Calu3 (cell line): Measurements from ENCODE around the gene TDRD15. TPM values are rescaled to one million over a fixed set of nuclear protein-coding genes. Genes with fewer than 3 reads are reported as not detected.
A peak's percentile ranks its signal among the peaks of the same experiment; 100 is the strongest.
"Not testable (repeated sequence)": the region's sequence is repeated elsewhere in the genome, so short reads cannot be mapped to it uniquely, and the experiment has no call there.

Experiments
- BruUV-seq: library from RNA; stranded (reverse); fragments of 400-500 nt; replicated peaks from 2 replicates; lab custom pipeline; 2021; lab: Mats Ljungman, UMichigan
- CTCF ChIA-PET: fragments of 300-600 bp; sonication (Branson Sonifier 250); formaldehyde crosslinking; loops from one replicate; lab custom pipeline; 2022; ENCODE audit warnings: antibody characterized with exemption; lab: Charles Lee
- DNase-seq: peaks from one replicate; pipeline ENCODE4 v3.0.0; 2022
- H3K27ac Mint-ChIP-seq: one replicate; pipeline ENCODE4 v1.8.0; 2022; ENCODE audit warnings: mixed read lengths; ENCODE audit not compliant: unreplicated experiment
- H3K27me3 Mint-ChIP-seq: one replicate; pipeline ENCODE4 v1.8.0; 2022; ENCODE audit warnings: mixed read lengths; ENCODE audit not compliant: unreplicated experiment
- H3K36me3 Mint-ChIP-seq: one replicate; pipeline ENCODE4 v1.8.0; 2022; ENCODE audit warnings: mild to moderate bottlenecking, moderate library complexity, mixed read lengths; ENCODE audit not compliant: insufficient read depth, unreplicated experiment
- H3K4me1 Mint-ChIP-seq: one replicate; pipeline ENCODE4 v1.8.0; 2022; ENCODE audit warnings: mild to moderate bottlenecking, low read depth, mixed read lengths; ENCODE audit not compliant: unreplicated experiment
- H3K4me3 Mint-ChIP-seq: one replicate; pipeline ENCODE4 v1.8.0; 2022; ENCODE audit warnings: mild to moderate bottlenecking, low read depth, moderate library complexity, mixed read lengths; ENCODE audit not compliant: unreplicated experiment
- H3K9me3 Mint-ChIP-seq: one replicate; pipeline ENCODE4 v1.8.0; 2022; ENCODE audit warnings: low read depth, mixed read lengths; ENCODE audit not compliant: unreplicated experiment
- intact Hi-C: fragments of 100-400 bp; cut with micrococcal nuclease; formaldehyde crosslinking; loops from one replicate; pipeline ENCODE4 v1.10.0; 2022; ENCODE audit not compliant: unreplicated experiment
- total RNA-seq: library from RNA; stranded (reverse); gene quantifications from 2 replicates; pipeline ENCODE4 v1.2.3, GENCODE V29; 2022
- TF ChIP-seq, protein P1 (sequence below): fragments of 200-600 bp; IDR thresholded peaks from one replicate; pipeline ENCODE4 v1.8.0; 2022; ENCODE audit warnings: antibody characterized with exemption; ENCODE audit not compliant: unreplicated experiment

TDRD15 gene
- total RNA-seq, 1 experiment from 2014 or later, result not detected

DNA sequence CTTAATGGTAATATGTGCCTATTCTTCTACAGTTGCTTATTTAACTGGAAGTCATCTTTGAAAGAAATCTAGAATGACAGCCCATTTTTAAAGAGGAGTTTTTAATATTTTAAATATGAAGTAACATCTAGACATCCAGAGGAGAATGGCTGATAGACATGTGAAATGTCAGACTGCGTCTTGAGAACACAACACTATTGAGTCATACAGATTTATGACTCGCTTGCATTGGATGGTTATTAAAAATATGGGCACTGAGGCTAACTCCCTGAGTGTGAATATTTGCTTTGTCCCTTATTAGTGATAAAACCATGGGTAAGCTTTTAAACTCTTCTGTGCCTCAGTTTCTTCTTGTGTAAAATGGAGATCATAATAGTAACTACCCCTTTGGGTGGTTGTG is 22.9 kb downstream of the TDRD15 start:
- Mint-ChIP-seq H3K36me3 (no peaks in the 10 kb centered on the region), H3K4me3 (no peak overlapping the region), H3K27ac (no peak overlapping the region), H3K27me3 (no peaks in the 10 kb centered on the region), H3K4me1 (no peaks in the 10 kb centered on the region), H3K9me3 (no peaks in the 10 kb centered on the region)
- BruUV-seq, result no TSS peak
- no peak for DNase-seq
- intact Hi-C loops, result no loop called here
- TF ChIP-seq, protein P1, sequence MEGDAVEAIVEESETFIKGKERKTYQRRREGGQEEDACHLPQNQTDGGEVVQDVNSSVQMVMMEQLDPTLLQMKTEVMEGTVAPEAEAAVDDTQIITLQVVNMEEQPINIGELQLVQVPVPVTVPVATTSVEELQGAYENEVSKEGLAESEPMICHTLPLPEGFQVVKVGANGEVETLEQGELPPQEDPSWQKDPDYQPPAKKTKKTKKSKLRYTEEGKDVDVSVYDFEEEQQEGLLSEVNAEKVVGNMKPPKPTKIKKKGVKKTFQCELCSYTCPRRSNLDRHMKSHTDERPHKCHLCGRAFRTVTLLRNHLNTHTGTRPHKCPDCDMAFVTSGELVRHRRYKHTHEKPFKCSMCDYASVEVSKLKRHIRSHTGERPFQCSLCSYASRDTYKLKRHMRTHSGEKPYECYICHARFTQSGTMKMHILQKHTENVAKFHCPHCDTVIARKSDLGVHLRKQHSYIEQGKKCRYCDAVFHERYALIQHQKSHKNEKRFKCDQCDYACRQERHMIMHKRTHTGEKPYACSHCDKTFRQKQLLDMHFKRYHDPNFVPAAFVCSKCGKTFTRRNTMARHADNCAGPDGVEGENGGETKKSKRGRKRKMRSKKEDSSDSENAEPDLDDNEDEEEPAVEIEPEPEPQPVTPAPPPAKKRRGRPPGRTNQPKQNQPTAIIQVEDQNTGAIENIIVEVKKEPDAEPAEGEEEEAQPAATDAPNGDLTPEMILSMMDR, result no peak
- CTCF ChIA-PET, result no interaction called here

GRCh38 chr2:21148718-21149117 is 24.9 kb downstream of the TDRD15 start:
- no peak for DNase-seq
- H3K27me3 Mint-ChIP-seq, result no peaks in the 10 kb centered on the region
- BruUV-seq, result no TSS peak
- H3K4me1 Mint-ChIP-seq, result no peaks in the 10 kb centered on the region
- no peak overlapping the region for H3K27ac Mint-ChIP-seq
- intact Hi-C loops, result no loop called here
- H3K4me3 Mint-ChIP-seq, result no peak overlapping the region
- no peaks in the 10 kb centered on the region for H3K9me3 Mint-ChIP-seq
- H3K36me3 Mint-ChIP-seq, result no peaks in the 10 kb centered on the region
- TF ChIP-seq, protein P1, result no peak
- CTCF ChIA-PET, result no interaction called here

- BruUV-seq, H3K4me1 Mint-ChIP-seq, H3K4me3 Mint-ChIP-seq, H3K36me3 Mint-ChIP-seq, H3K27me3 Mint-ChIP-seq, H3K27ac Mint-ChIP-seq, DNase-seq, intact Hi-C loops, H3K9me3 Mint-ChIP-seq: not testable (repeated sequence)
- CTCF ChIA-PET, result interaction anchor here (0.6 kb wide), 1 partner anchor 179 kb away, joined by 3 read pairs; no protein-coding TSS in a partner anchor
These were observed 27.5 kb downstream of the TDRD15 start for GRCh38 chr2:21151234-21151633.

DNA sequence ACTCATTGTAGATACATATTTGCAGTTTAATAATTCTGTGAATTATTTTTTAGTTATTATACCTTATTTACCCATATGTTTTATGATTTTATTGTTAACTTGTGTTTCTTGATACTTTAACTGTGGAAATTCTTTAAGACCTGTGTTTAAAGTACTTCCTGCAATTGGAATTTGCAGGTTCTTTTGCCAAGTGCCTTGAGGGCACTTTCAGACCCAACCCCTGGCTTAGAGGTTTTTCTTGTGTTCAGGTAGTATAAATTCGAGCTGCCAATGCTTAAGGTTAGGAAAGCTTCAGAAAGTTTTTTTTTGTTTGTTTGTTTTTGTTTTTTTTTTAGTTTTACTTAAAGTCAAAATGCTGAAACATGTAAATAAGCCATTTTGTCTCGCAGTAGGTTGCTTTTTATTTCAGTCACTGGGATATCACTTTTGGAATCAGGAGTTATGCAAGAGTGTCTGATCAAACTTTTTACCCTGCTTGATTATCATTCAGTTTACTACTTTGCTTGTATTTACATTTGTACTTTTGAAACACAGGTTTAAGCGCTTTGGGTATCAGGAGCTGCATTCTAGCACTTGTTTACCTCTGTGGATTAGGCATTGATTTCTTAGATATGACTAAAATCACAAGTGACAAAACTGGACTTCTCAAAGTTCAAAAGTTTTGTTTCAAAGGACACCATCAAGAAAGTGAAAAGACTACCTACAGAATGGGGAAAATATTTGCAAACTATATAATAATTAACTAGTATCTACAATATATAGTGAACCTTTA is 31.8 kb downstream of the TDRD15 start:
- CTCF ChIA-PET, result no interaction called here
- TF ChIP-seq, protein P1, result no peak
- Mint-ChIP-seq H3K27me3 (peaks cover 18% of the 10 kb centered on the region), H3K27ac (no peak overlapping the region), H3K4me1 (peaks cover 9% of the 10 kb centered on the region), H3K4me3 (no peak overlapping the region), H3K36me3 (no peaks in the 10 kb centered on the region), H3K9me3 (no peaks in the 10 kb centered on the region)
- intact Hi-C loops, result no loop called here
- DNase-seq, result peak; percentile 10
- BruUV-seq, result no TSS peak

- Mint-ChIP-seq H3K36me3 (no peaks in the 10 kb centered on the region), H3K27ac (no peak overlapping the region), H3K4me3 (no peak overlapping the region), H3K4me1 (no peaks in the 10 kb centered on the region), H3K9me3 (peaks cover 2% of the 10 kb centered on the region), H3K27me3 (peaks cover 18% of the 10 kb centered on the region)
- TF ChIP-seq, protein P1, result no peak
- intact Hi-C loops, result no loop called here
- CTCF ChIA-PET, result no interaction called here
- no TSS peak for BruUV-seq
- no peak for DNase-seq
These were observed 37.4 kb downstream of the TDRD15 start for GRCh38 chr2:21161122-21161521.
